Common myeloid progenitor, CD34-positive (primary cell): Measurements from ENCODE around the gene ZNF385B.

Source experiments
- CTCF ChIA-PET: fragments of 350-600 bp; sonication (Branson Sonifier 250); formaldehyde crosslinking; loops from one replicate; lab custom pipeline; 2021; ENCODE audit warnings: antibody characterized with exemption; lab: Charles Lee
- POLR2A ChIA-PET: fragments of 350-600 bp; sonication (Branson Sonifier 250); formaldehyde crosslinking; loops from one replicate; lab custom pipeline; 2021; ENCODE audit warnings: antibody characterized with exemption; lab: Charles Lee
- DNase-seq, 3 donors: peaks; one replicate each; pipeline versions ENCODE4 v3.0.0 to v3.0.0-alpha.2; 2013
- H3K27ac ChIP-seq, 2 experiments: 1 replicate in 1 of 2; 2 replicates in 1 of 2; pipeline ENCODE4 v1.7.0; 2013; ENCODE audit warnings: inconsistent platforms in 2 of 2, low read length in 2 of 2, mild to moderate bottlenecking in 2 of 2, low read depth in 1 of 2, moderate library complexity in 1 of 2; ENCODE audit not compliant: severe bottlenecking in 2 of 2, insufficient read depth in 1 of 2, poor library complexity in 1 of 2
- H3K27me3 ChIP-seq, 5 experiments: replicated peaks in 2 of 5; 1 replicate in 3 of 5; 2 replicates in 2 of 5; pipeline versions ENCODE4 v1.6.1 to v1.7.0; 2013; ENCODE audit warnings: low read length in 4 of 5, mild to moderate bottlenecking in 2 of 5, moderate library complexity in 2 of 5, inconsistent platforms in 1 of 5; ENCODE audit not compliant: insufficient read depth in 5 of 5, control insufficient read depth in 4 of 5
- H3K36me3 ChIP-seq, 4 experiments: 1 replicate in 2 of 4; 2 replicates in 2 of 4; pipeline versions ENCODE4 v1.6.1 to v1.7.0; 2013; ENCODE audit warnings: low read length in 3 of 4, control low read depth in 1 of 4, mild to moderate bottlenecking in 1 of 4; ENCODE audit not compliant: control insufficient read depth in 4 of 4, insufficient read depth in 4 of 4
- H3K4me1 ChIP-seq, 4 experiments: 1 replicate in 3 of 4; 2 replicates in 1 of 4; pipeline versions ENCODE4 v1.6.1 to v1.7.1; 2013; ENCODE audit warnings: low read length in 3 of 4, mild to moderate bottlenecking in 3 of 4, control low read depth in 1 of 4, inconsistent platforms in 1 of 4, moderate library complexity in 1 of 4; ENCODE audit not compliant: control insufficient read depth in 4 of 4, insufficient read depth in 4 of 4; ENCODE audit errors: control extremely low read depth in 1 of 4
- H3K4me3 ChIP-seq, 7 experiments: 1 replicate in 4 of 7; 2 replicates in 3 of 7; pipeline versions ENCODE4 v1.5.1 to v1.7.0; 2013; ENCODE audit warnings: mild to moderate bottlenecking in 7 of 7, low read length in 6 of 7, moderate library complexity in 6 of 7, inconsistent platforms in 2 of 7, low read depth in 2 of 7, control low read depth in 1 of 7; ENCODE audit not compliant: insufficient read depth in 4 of 7, control insufficient read depth in 1 of 7; ENCODE audit errors: extremely low read depth in 1 of 7
- H3K9me3 ChIP-seq, 5 experiments: 1 replicate in 4 of 5; 2 replicates in 1 of 5; pipeline versions ENCODE4 v1.6.1 to v1.7.1; 2013; ENCODE audit warnings: low read length in 4 of 5, mild to moderate bottlenecking in 2 of 5, inconsistent platforms in 1 of 5, low read depth in 1 of 5, moderate library complexity in 1 of 5; ENCODE audit not compliant: control insufficient read depth in 4 of 5, insufficient read depth in 2 of 5; ENCODE audit errors: control extremely low read depth in 1 of 5
- WGBS: methylation state at CpG from one replicate; pipeline ENCODE4 v1.1.5; 2013; ENCODE audit not compliant: insufficient coverage; 5-methylcytosine and 5-hydroxymethylcytosine counted together

The ZNF385B gene

DNA sequence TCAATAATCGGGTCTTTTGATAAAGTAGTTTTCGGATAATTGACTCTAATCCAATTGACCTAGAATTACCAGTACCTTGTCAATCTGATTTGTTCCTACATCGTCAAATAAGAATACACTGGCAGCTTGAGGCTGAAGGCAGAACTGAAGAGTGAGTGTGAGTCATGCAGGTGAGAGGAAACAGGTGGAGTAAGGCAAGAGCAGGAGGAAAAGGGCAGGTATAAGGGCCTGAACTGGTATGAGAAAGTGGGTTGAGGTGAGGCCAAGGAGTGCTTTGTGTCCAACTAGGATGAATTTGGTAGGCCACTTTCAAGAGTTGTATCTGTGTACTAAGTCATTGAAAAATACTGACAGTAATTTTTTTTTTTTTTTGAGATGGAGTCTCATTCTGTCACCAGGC lies 186.0 kb downstream of the ZNF385B start:
- no peak overlapping the region for H3K27ac ChIP-seq
- no peak for DNase-seq
- no peaks in the 10 kb centered on the region for H3K36me3 ChIP-seq
- no peaks in the 10 kb centered on the region for H3K4me1 ChIP-seq
- WGBS: 94% methylated on average over 2 of the region's 3 CpGs
- no peak overlapping the region for H3K4me3 ChIP-seq
- POLR2A ChIA-PET: no interaction called here
- CTCF ChIA-PET: no interaction called here
- H3K27me3 ChIP-seq: no peaks in the 10 kb centered on the region
- no peaks in the 10 kb centered on the region for H3K9me3 ChIP-seq

DNA sequence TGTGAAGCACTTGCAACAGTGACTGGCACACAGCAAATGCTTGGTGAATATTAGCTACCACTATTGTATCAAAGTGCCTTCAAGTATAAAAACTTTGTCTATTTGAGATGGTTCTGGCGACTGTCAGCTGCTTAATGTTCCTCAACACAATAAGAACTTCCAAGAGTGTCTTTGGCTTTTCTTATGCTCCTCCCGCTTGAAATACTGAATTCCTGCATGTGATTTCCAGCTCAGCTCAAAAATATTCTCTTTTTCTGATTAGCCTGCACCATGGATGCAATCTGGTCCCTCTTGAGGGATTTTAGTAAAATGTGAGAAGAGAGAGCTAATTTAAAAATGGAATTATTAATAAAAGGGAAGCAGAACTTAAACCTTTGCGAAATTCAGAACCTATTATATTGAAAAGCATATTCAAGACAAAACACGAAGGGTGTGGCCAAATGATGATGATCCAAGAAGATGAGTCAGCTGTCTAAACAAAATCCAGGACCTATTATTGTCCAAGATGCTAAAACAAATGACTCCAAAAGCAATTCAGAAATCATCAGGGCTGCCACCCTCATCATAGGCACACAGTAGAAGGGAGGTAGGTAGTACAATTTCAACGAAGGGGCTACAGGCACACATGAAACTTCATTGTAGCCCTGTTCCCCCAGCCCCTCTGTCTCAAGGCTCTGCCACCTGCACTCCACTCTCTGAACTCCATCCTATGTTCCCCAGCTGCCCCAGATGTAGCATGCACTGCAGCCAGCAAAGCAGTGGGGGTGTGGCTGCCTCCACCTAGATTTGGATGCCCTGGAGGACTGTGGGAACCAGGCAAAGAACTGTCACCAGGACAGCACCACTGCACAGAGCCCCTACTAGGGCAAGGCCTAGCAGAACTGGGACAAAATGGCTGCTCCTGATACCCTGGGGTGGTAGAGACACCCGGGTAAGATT lies 190.1 kb downstream of the ZNF385B start:
- Histone ChIP-seq H3K4me1 (no peaks in the 10 kb centered on the region), H3K27me3 (no peaks in the 10 kb centered on the region), H3K9me3 (no peaks in the 10 kb centered on the region), H3K4me3 (no peak overlapping the region), H3K36me3 (no peaks in the 10 kb centered on the region), H3K27ac (no peak overlapping the region)
- WGBS: 89% methylated on average over 6 of the region's 6 CpGs
- ChIA-PET POLR2A (interaction anchor here (0.6 kb wide), 2 partner anchors 26 to 788 kb away, joined by 3 to 6 read pairs; no protein-coding TSS in a partner anchor), CTCF (no interaction called here)
- DNase-seq: no peak

DNA sequence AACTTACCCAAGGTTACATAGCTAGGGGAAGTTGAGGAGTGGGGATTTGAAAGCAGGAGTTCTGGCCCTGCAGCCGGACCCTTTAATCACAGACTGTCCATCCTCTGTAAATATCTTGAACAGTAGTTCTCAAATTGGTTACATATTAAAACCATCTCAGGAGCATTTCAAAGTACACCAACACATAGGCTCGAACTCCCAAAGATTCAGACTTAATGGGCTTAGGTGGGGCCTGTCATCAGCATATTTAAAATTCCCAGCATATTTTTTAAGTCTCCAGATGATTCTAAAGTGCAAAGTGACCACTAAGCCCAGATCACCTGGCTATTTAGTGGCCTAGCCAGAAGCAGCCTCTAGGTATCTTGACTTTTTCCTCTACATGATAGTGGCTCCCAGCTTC lies 192.2 kb downstream of the ZNF385B start:
- 88% methylated on average over 1 of the region's 2 CpGs for WGBS
- Histone ChIP-seq H3K4me3 (no peak overlapping the region), H3K27ac (no peak overlapping the region), H3K4me1 (no peaks in the 10 kb centered on the region), H3K9me3 (no peaks in the 10 kb centered on the region), H3K36me3 (no peaks in the 10 kb centered on the region), H3K27me3 (no peaks in the 10 kb centered on the region)
- ChIA-PET CTCF (no interaction called here), POLR2A (no interaction called here)
- no peak for DNase-seq

GRCh38 chr2:179664972-179665812 lies 196.2 kb downstream of the ZNF385B start:
- Histone ChIP-seq H3K4me3 (no peak overlapping the region), H3K27ac (no peak overlapping the region), H3K27me3 (no peaks in the 10 kb centered on the region), H3K36me3 (no peaks in the 10 kb centered on the region), H3K9me3 (no peaks in the 10 kb centered on the region), H3K4me1 (no peaks in the 10 kb centered on the region)
- WGBS: 98% methylated on average over 8 of the region's 12 CpGs
- no peak for DNase-seq
- CTCF ChIA-PET: no interaction called here
- POLR2A ChIA-PET: no interaction called here

- Histone ChIP-seq H3K27me3 (no peaks in the 10 kb centered on the region), H3K9me3 (no peaks in the 10 kb centered on the region), H3K27ac (no peak overlapping the region), H3K4me3 (no peak overlapping the region), H3K36me3 (no peaks in the 10 kb centered on the region), H3K4me1 (no peaks in the 10 kb centered on the region)
- WGBS: no CpG with 5 or more reads among the region's 1 CpG
- DNase-seq: no peak
- CTCF ChIA-PET: no interaction called here
- POLR2A ChIA-PET: no interaction called here
These were observed 199.4 kb downstream of the ZNF385B start for GRCh38 chr2:179661986-179662385.

DNA sequence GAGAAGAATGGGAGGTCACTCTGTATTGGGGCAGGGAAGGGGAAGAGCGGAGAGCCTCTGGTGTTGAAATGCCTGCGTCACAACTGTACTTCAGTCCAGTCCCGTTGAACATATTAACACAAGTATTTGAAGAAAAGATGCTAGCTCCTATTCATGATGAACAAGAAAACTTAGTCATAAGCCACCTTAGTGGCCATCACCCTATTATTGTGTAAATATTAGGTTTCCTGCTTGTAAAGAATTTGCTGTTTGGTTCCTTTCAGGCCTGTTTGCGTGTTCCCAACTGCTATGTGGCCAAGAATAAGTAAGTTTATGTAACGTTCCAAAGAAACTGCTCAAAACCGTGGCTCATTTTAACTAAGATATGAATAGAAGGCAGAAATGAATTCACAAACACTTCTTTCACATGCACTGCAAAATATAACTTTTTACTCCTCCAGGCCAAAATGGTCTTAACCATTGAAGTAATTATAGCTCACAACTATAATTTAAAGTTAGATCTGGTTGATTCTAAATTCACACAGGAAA lies 204.3 kb downstream of the ZNF385B start:
- no peaks in the 10 kb centered on the region for H3K36me3 ChIP-seq
- no peak for DNase-seq
- ChIA-PET CTCF (interaction anchor here (1.0 kb wide), 1 partner anchor 9 kb away, joined by 3 read pairs; no protein-coding TSS in a partner anchor), POLR2A (no interaction called here)
- no peaks in the 10 kb centered on the region for H3K4me1 ChIP-seq
- no peaks in the 10 kb centered on the region for H3K9me3 ChIP-seq
- H3K4me3 ChIP-seq: no peak overlapping the region
- 80% methylated on average over 2 of the region's 6 CpGs for WGBS
- no peaks in the 10 kb centered on the region for H3K27me3 ChIP-seq
- no peak overlapping the region for H3K27ac ChIP-seq
